Prostate gland (tissue), 2 donors: ENCODE results near the gene SLC1A7.

ENCODE experiments used
- POLR2A ChIP-seq: fragments of 450-650 bp; IDR thresholded peaks from one replicate; pipeline ENCODE4 v1.6.1; 2016; ENCODE audit warnings: antibody characterized with exemption, mild to moderate bottlenecking
- TF ChIP-seq, protein P1 (sequence below), 4 experiments: fragments of 200-600 bp in 2 of 4; fragments of 450-650 bp in 2 of 4; sonication (generic) in 2 of 4; IDR thresholded peaks; 1 replicate in 3 of 4; 2 replicates in 1 of 4; pipeline ENCODE4 v1.5.1; 2016 to 2019; ENCODE audit warnings: antibody characterized with exemption in 4 of 4, mild to moderate bottlenecking in 2 of 4, moderate library complexity in 2 of 4

DNA sequence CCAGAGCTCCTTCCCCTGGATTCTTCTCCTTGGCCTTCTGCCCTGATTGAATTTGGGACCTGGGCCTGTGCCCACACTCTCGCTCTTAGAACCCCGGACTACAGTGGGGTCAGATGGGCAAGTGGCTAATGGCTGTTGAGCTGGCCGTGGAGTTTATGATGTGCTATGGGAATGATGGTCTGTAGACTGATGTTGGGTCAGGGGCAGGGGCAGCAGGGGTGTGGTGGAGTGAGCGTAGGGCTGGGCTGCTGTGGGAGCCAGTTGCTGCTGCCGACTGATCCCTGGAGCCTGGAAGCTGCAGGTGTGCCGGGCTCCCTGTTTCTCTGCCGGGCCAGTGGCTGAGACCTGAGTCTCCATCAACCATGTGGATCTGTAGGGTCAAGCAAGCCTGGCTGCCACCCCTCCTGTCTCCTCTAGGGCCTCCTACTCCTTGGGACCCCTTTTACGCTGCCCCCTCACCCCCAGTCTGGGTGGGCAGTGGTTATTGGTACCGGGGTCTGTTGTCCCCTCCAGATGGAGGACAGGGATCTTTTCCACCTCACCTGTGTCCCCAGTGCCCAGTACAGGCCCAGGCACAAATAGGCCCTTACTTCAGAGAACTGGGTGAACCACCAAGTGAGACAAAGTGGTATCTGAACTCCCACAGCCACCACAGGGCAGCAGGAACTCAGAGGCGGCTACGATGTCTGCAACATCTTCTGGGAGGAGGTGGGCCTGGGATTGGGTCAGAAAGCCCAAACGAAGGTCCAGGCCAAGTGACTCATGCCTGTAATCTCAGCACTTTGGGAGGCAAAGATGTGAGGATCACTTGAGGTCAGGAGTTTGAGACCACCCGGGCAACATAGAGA lies 75.3 kb downstream of the SLC1A7 start:
- no peak for TF ChIP-seq POLR2A
- TF ChIP-seq, protein P1, sequence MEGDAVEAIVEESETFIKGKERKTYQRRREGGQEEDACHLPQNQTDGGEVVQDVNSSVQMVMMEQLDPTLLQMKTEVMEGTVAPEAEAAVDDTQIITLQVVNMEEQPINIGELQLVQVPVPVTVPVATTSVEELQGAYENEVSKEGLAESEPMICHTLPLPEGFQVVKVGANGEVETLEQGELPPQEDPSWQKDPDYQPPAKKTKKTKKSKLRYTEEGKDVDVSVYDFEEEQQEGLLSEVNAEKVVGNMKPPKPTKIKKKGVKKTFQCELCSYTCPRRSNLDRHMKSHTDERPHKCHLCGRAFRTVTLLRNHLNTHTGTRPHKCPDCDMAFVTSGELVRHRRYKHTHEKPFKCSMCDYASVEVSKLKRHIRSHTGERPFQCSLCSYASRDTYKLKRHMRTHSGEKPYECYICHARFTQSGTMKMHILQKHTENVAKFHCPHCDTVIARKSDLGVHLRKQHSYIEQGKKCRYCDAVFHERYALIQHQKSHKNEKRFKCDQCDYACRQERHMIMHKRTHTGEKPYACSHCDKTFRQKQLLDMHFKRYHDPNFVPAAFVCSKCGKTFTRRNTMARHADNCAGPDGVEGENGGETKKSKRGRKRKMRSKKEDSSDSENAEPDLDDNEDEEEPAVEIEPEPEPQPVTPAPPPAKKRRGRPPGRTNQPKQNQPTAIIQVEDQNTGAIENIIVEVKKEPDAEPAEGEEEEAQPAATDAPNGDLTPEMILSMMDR (IDR thresholded peaks at IDR 0.05), result no peak
